Activated CD8-positive, alpha-beta memory T cell treated with anti-CD3 and anti-CD28 coated beads, Interleukin-2, amount 50 U/mL, for 1 hour (primary cell): Measurements from ENCODE around the gene FBLN5.
"Not testable (repeated sequence)": the region's sequence is repeated elsewhere in the genome, so short reads cannot be mapped to it uniquely, and the experiment has no call there.

Experiments
- DNase-seq: peaks from one replicate; pipeline ENCODE4 v3.0.0-alpha.2; 2020; ENCODE audit errors: extremely low read depth

FBLN5 gene

GRCh38 chr14:91884664-91885063 lies 62.8 kb downstream of the FBLN5 start:
- no peak for DNase-seq

- DNase-seq: no peak
Measured at GRCh38 chr14:91883753-91884152, 63.7 kb downstream of the FBLN5 start.

- no peak for DNase-seq
Measured at GRCh38 chr14:91882776-91883175, 64.7 kb downstream of the FBLN5 start.

- DNase-seq: no peak
Measured at GRCh38 chr14:91882369-91882768, 65.1 kb downstream of the FBLN5 start.

GRCh38 chr14:91879196-91879595 lies 68.3 kb downstream of the FBLN5 start:
- DNase-seq: no peak

GRCh38 chr14:91878274-91878673 lies 69.2 kb downstream of the FBLN5 start:
- no peak for DNase-seq

- no peak for DNase-seq
Measured at GRCh38 chr14:91877376-91877915, 70.0 kb downstream of the FBLN5 start.

GRCh38 chr14:91876492-91876891 lies 71.0 kb downstream of the FBLN5 start:
- no peak for DNase-seq

- DNase-seq: no peak
Measured at GRCh38 chr14:91875525-91876286, 71.8 kb downstream of the FBLN5 start.

- peak; percentile 63 for DNase-seq
Measured at GRCh38 chr14:91873471-91874415, 73.8 kb downstream of the FBLN5 start.

GRCh38 chr14:91872517-91873470 lies 74.7 kb downstream of the FBLN5 start:
- DNase-seq: no peak

- DNase-seq: no peak
Measured at GRCh38 chr14:91872011-91872501, 75.4 kb downstream of the FBLN5 start.

GRCh38 chr14:91871401-91871800 lies 76.1 kb downstream of the FBLN5 start:
- DNase-seq: not testable (repeated sequence)

- DNase-seq: no peak
Measured at GRCh38 chr14:91870890-91871289, 76.6 kb downstream of the FBLN5 start.

GRCh38 chr14:91870001-91870400 lies 77.5 kb downstream of the FBLN5 start:
- peak; percentile 63 for DNase-seq

- DNase-seq: no peak
Measured at GRCh38 chr14:91869556-91869955, 77.9 kb downstream of the FBLN5 start.

GRCh38 chr14:91867316-91867988 lies 80.0 kb downstream of the FBLN5 start, which contains the start of gene TC2N:
TSS of gene TC2N (minus strand) at chr14:91867536. CDS start at chr14:91813769, 53,767 bp downstream.
- no peak for DNase-seq

GRCh38 chr14:91866511-91867295 lies 80.8 kb downstream of the FBLN5 start:
- no peak for DNase-seq

- no peak for DNase-seq
Measured at GRCh38 chr14:91866061-91866460, 81.4 kb downstream of the FBLN5 start.

GRCh38 chr14:91862417-91862816 lies 85.1 kb downstream of the FBLN5 start:
- DNase-seq: no peak
